Measurements from ENCODE around the gene GATA5. TPM values are rescaled to one million over a fixed set of nuclear protein-coding genes. Genes with fewer than 3 reads are reported as not detected.

Gene GATA5
- total and polyA plus RNA-seq, 10 of the 15 experiments (the other 5 are each of a cell fraction or from before 2014, with no cell fraction given): not detected

GRCh38 chr20:62485062-62485700, 9.4 kb upstream of the GATA5 start:
- peaks cover 15 to 20% of the 10 kb centered on the region in 2 experiments for H3K27me3 ChIP-seq (replicated peaks in 1 of 2; ENCODE audit: control insufficient read depth in 2 of 2, insufficient read depth in 2 of 2, low read length in 1 of 2)
- H3K79me2 ChIP-seq (ENCODE audit: control insufficient read depth, insufficient read depth, low read length): no peaks in the 10 kb centered on the region
- no peak overlapping the region for H3K4me2 ChIP-seq (ENCODE audit: control insufficient read depth, insufficient read depth)
- no peaks in the 10 kb centered on the region for H3K9me3 ChIP-seq (replicated peaks; ENCODE audit: control insufficient read depth, insufficient read depth, low read length)
- H3K27ac ChIP-seq (ENCODE audit: control insufficient read depth, insufficient read depth): no peak overlapping the region
- ChIA-PET CTCF (no interaction called here), RAD21 (ENCODE audit: unreplicated experiment) (no interaction called here), POLR2A (no interaction called here), SMC1A (ENCODE audit: uncharacterized antibody, unreplicated experiment) (no interaction called here)
- DNase-seq (ENCODE audit: low read depth, low spot score): no peak
- BruUV-seq (replicated peaks): no TSS peak
- TF ChIP-seq NR2F1 (conservative IDR thresholded peaks at IDR 0.05) (no peak), NFYB (IDR thresholded peaks at IDR 0.05; ENCODE audit: insufficient read depth, low read depth, low read length) (no peak), CBX3 (IDR thresholded peaks at IDR 0.05; ENCODE audit: borderline replicate concordance, low read depth) (no peak), MTA2 (IDR thresholded peaks at IDR 0.05; ENCODE audit: low read depth) (no peak), EED (IDR thresholded peaks at IDR 0.05; ENCODE audit: low read depth) (no peak), RAD21 (IDR thresholded peaks at IDR 0.05; ENCODE audit: insufficient read depth, low read depth, low read length) (no peak), MYB (IDR thresholded peaks at IDR 0.05; ENCODE audit: borderline replicate concordance, low read depth, low read length) (no peak), CTCF (IDR thresholded peaks at IDR 0.05 in 2 of 3, conservative IDR thresholded peaks at IDR 0.05 in 1 of 3; ENCODE audit: control insufficient read depth in 2 of 3, extremely low read depth in 1 of 3, insufficient read depth in 1 of 3, low read depth in 3 of 3, low read length in 3 of 3) (no peak), HDGF (IDR thresholded peaks at IDR 0.05) (no peak), RB1 (IDR thresholded peaks at IDR 0.05; ENCODE audit: borderline replicate concordance) (no peak), CEBPB (IDR thresholded peaks at IDR 0.05; ENCODE audit: borderline replicate concordance in 1 of 2, low read depth in 2 of 2, low read length in 2 of 2) (no peak)
- in situ Hi-C loops (cut with MboI) (no loop called here), intact Hi-C loops (cut with micrococcal nuclease; ENCODE audit: unreplicated experiment) (no loop called here)
- no peaks in the 10 kb centered on the region for H4K20me1 ChIP-seq (ENCODE audit: control insufficient read depth, insufficient read depth)
- H2AFZ ChIP-seq (ENCODE audit: control insufficient read depth, low read depth, low read length): no peak overlapping the region
- no peak for FAIRE-seq
- no peaks in the 10 kb centered on the region for H3K36me3 ChIP-seq (ENCODE audit: control insufficient read depth in 2 of 2, insufficient read depth in 2 of 2, low read length in 1 of 2)
- no peak overlapping the region for H3K9ac ChIP-seq (ENCODE audit: control insufficient read depth, insufficient read depth, low read length)
- no peaks in the 10 kb centered on the region for H3K4me1 ChIP-seq (ENCODE audit: control insufficient read depth, insufficient read depth, low read length)
- H3K4me3 ChIP-seq: no peak overlapping the region
- 8% methylated on average over 20 of the region's 21 CpGs for WGBS (ENCODE audit: insufficient coverage, insufficient replicate concordance, low lambda C conversion rate, missing lambda C conversion rate)
- ATAC-seq: no peak
